ENCODE measurements around the gene CTTN.

Gene CTTN

GRCh38 chr11:70482529-70482917, 84.2 kb downstream of the CTTN start:
- no peak for DNase-seq
- Histone ChIP-seq H3K9me3 (ENCODE audit: control insufficient read depth, low read length) (no peaks in the 10 kb centered on the region), H2BK120ac (ENCODE audit: low read depth, low read length) (no peak overlapping the region), H3K27ac (ENCODE audit: low read length, poor library complexity, severe bottlenecking) (peak overlapping the region; percentile 28), H2BK12ac (ENCODE audit: low read length in 2 of 2) (no peak overlapping the region), H3K79me1 (replicated peaks; ENCODE audit: low read length, poor library complexity, severe bottlenecking) (no peaks in the 10 kb centered on the region), H3K27me3 (ENCODE audit: control insufficient read depth in 1 of 2, insufficient read depth in 1 of 2, low read length in 2 of 2) (no peaks in the 10 kb centered on the region), H3K4me1 (ENCODE audit: control insufficient read depth, insufficient read depth, low read depth, low read length) (peaks cover 16% of the 10 kb centered on the region), H3K18ac (ENCODE audit: low read depth in 1 of 2, low read length in 2 of 2) (no peak overlapping the region), H2BK15ac (ENCODE audit: low read depth, poor library complexity, severe bottlenecking) (no peak overlapping the region), H3K4me2 (ENCODE audit: low read length, poor library complexity, severe bottlenecking) (no peak overlapping the region), H3K4ac (ENCODE audit: low read depth in 1 of 2, low read length in 2 of 2) (no peak overlapping the region), H3K36me3 (ENCODE audit: control insufficient read depth in 1 of 2, insufficient read depth in 2 of 2, low read depth in 1 of 2, low read length in 2 of 2) (peaks cover 9 to 18% of the 10 kb centered on the region in 2 experiments), H3K9ac (ENCODE audit: low read length) (no peak overlapping the region), H2AK5ac (ENCODE audit: low read length, severe bottlenecking) (no peak overlapping the region), H4K8ac (ENCODE audit: low read length) (no peak overlapping the region), H3K23ac (ENCODE audit: low read length in 2 of 2) (no peak overlapping the region), H4K91ac (ENCODE audit: low read length) (no peak overlapping the region), H2BK5ac (ENCODE audit: low read depth, low read length, poor library complexity, severe bottlenecking) (no peak overlapping the region), H3K14ac (ENCODE audit: low read length in 2 of 2) (no peak overlapping the region), H2AFZ (ENCODE audit: low read depth, low read length) (no peak overlapping the region), H3K4me3 (ENCODE audit: insufficient read depth in 1 of 2, low read depth in 1 of 2, low read length in 2 of 2) (no peak overlapping the region)
- 86% methylated on average over 12 of the region's 12 CpGs for WGBS

GRCh38 chr11:70483077-70483861, 84.9 kb downstream of the CTTN start:
- no peak overlapping the region for H3K23ac ChIP-seq (ENCODE audit: low read length in 2 of 2)
- H4K8ac ChIP-seq (ENCODE audit: low read length) = no peak overlapping the region
- no peak overlapping the region for H2AK5ac ChIP-seq (ENCODE audit: low read length, severe bottlenecking)
- H3K18ac ChIP-seq (ENCODE audit: low read depth in 1 of 2, low read length in 2 of 2) = no peak overlapping the region
- H3K4me1 ChIP-seq (ENCODE audit: control insufficient read depth, insufficient read depth, low read depth, low read length) = peaks cover 16% of the 10 kb centered on the region
- H3K4ac ChIP-seq (ENCODE audit: low read depth in 1 of 2, low read length in 2 of 2) = no peak overlapping the region
- H2AFZ ChIP-seq (ENCODE audit: low read depth, low read length) = no peak overlapping the region
- H3K4me2 ChIP-seq (ENCODE audit: low read length, poor library complexity, severe bottlenecking) = no peak overlapping the region
- peaks cover 9 to 18% of the 10 kb centered on the region in 2 experiments for H3K36me3 ChIP-seq (ENCODE audit: control insufficient read depth in 1 of 2, insufficient read depth in 2 of 2, low read depth in 1 of 2, low read length in 2 of 2)
- H2BK15ac ChIP-seq (ENCODE audit: low read depth, poor library complexity, severe bottlenecking) = no peak overlapping the region
- no peaks in the 10 kb centered on the region for H3K79me1 ChIP-seq (replicated peaks; ENCODE audit: low read length, poor library complexity, severe bottlenecking)
- no peak overlapping the region for H2BK12ac ChIP-seq (ENCODE audit: low read length in 2 of 2)
- H3K14ac ChIP-seq (ENCODE audit: low read length in 2 of 2) = no peak overlapping the region
- WGBS = 90% methylated on average over 7 of the region's 9 CpGs
- no peak overlapping the region for H3K4me3 ChIP-seq (ENCODE audit: insufficient read depth in 1 of 2, low read depth in 1 of 2, low read length in 2 of 2)
- H3K9me3 ChIP-seq (ENCODE audit: control insufficient read depth, low read length) = no peaks in the 10 kb centered on the region
- no peak overlapping the region for H2BK120ac ChIP-seq (ENCODE audit: low read depth, low read length)
- H3K27ac ChIP-seq (ENCODE audit: low read length, poor library complexity, severe bottlenecking) = no peak overlapping the region
- DNase-seq = peak; percentile 38
- no peak overlapping the region for H3K9ac ChIP-seq (ENCODE audit: low read length)
- no peak overlapping the region for H4K91ac ChIP-seq (ENCODE audit: low read length)
- no peaks in the 10 kb centered on the region for H3K27me3 ChIP-seq (ENCODE audit: control insufficient read depth in 1 of 2, insufficient read depth in 1 of 2, low read length in 2 of 2)
- no peak overlapping the region for H2BK5ac ChIP-seq (ENCODE audit: low read depth, low read length, poor library complexity, severe bottlenecking)

GRCh38 chr11:70483917-70484316, 85.6 kb downstream of the CTTN start:
- no peak overlapping the region for H2AFZ ChIP-seq (ENCODE audit: low read depth, low read length)
- H3K9ac ChIP-seq (ENCODE audit: low read length) = no peak overlapping the region
- no peak overlapping the region for H3K27ac ChIP-seq (ENCODE audit: low read length, poor library complexity, severe bottlenecking)
- no peak overlapping the region for H3K4me2 ChIP-seq (ENCODE audit: low read length, poor library complexity, severe bottlenecking)
- WGBS = 95% methylated on average over 2 of the region's 2 CpGs
- H3K14ac ChIP-seq (ENCODE audit: low read length in 2 of 2) = no peak overlapping the region
- H3K23ac ChIP-seq (ENCODE audit: low read length in 2 of 2) = no peak overlapping the region
- H3K4me1 ChIP-seq (ENCODE audit: control insufficient read depth, insufficient read depth, low read depth, low read length) = peaks cover 16% of the 10 kb centered on the region
- DNase-seq = no peak
- H3K79me1 ChIP-seq (replicated peaks; ENCODE audit: low read length, poor library complexity, severe bottlenecking) = no peaks in the 10 kb centered on the region
- H3K36me3 ChIP-seq (ENCODE audit: control insufficient read depth in 1 of 2, insufficient read depth in 2 of 2, low read depth in 1 of 2, low read length in 2 of 2) = peaks cover 9 to 18% of the 10 kb centered on the region in 2 experiments
- H3K4ac ChIP-seq (ENCODE audit: low read depth in 1 of 2, low read length in 2 of 2) = no peak overlapping the region
- no peak overlapping the region for H2BK12ac ChIP-seq (ENCODE audit: low read length in 2 of 2)
- H2BK5ac ChIP-seq (ENCODE audit: low read depth, low read length, poor library complexity, severe bottlenecking) = no peak overlapping the region
- no peaks in the 10 kb centered on the region for H3K27me3 ChIP-seq (ENCODE audit: control insufficient read depth in 1 of 2, insufficient read depth in 1 of 2, low read length in 2 of 2)
- no peak overlapping the region for H4K91ac ChIP-seq (ENCODE audit: low read length)
- H2BK15ac ChIP-seq (ENCODE audit: low read depth, poor library complexity, severe bottlenecking) = no peak overlapping the region
- H2AK5ac ChIP-seq (ENCODE audit: low read length, severe bottlenecking) = no peak overlapping the region
- H4K8ac ChIP-seq (ENCODE audit: low read length) = no peak overlapping the region
- no peak overlapping the region for H3K18ac ChIP-seq (ENCODE audit: low read depth in 1 of 2, low read length in 2 of 2)
- H3K9me3 ChIP-seq (ENCODE audit: control insufficient read depth, low read length) = no peaks in the 10 kb centered on the region
- no peak overlapping the region for H3K4me3 ChIP-seq (ENCODE audit: insufficient read depth in 1 of 2, low read depth in 1 of 2, low read length in 2 of 2)
- no peak overlapping the region for H2BK120ac ChIP-seq (ENCODE audit: low read depth, low read length)

- peaks cover 3% of the 10 kb centered on the region for H3K9me3 ChIP-seq (ENCODE audit: control insufficient read depth, low read length)
- H2BK120ac ChIP-seq (ENCODE audit: low read depth, low read length) = no peak overlapping the region
- H3K27me3 ChIP-seq (ENCODE audit: control insufficient read depth in 1 of 2, insufficient read depth in 1 of 2, low read length in 2 of 2) = no peaks in the 10 kb centered on the region
- no peak overlapping the region for H3K18ac ChIP-seq (ENCODE audit: low read depth in 1 of 2, low read length in 2 of 2)
- no peaks in the 10 kb centered on the region for H3K79me1 ChIP-seq (replicated peaks; ENCODE audit: low read length, poor library complexity, severe bottlenecking)
- H2BK15ac ChIP-seq (ENCODE audit: low read depth, poor library complexity, severe bottlenecking) = no peak overlapping the region
- H2BK12ac ChIP-seq (ENCODE audit: low read length in 2 of 2) = no peak overlapping the region
- no peak overlapping the region for H4K91ac ChIP-seq (ENCODE audit: low read length)
- WGBS = 94% methylated on average over 31 of the region's 31 CpGs
- H3K9ac ChIP-seq (ENCODE audit: low read length) = no peak overlapping the region
- no peak overlapping the region for H4K8ac ChIP-seq (ENCODE audit: low read length)
- no peak overlapping the region for H3K23ac ChIP-seq (ENCODE audit: low read length in 2 of 2)
- H3K14ac ChIP-seq (ENCODE audit: low read length in 2 of 2) = no peak overlapping the region
- peaks cover 16% of the 10 kb centered on the region for H3K4me1 ChIP-seq (ENCODE audit: control insufficient read depth, insufficient read depth, low read depth, low read length)
- no peak for DNase-seq
- H3K4me2 ChIP-seq (ENCODE audit: low read length, poor library complexity, severe bottlenecking) = no peak overlapping the region
- H2AK5ac ChIP-seq (ENCODE audit: low read length, severe bottlenecking) = no peak overlapping the region
- H3K4me3 ChIP-seq (ENCODE audit: insufficient read depth in 1 of 2, low read depth in 1 of 2, low read length in 2 of 2) = no peak overlapping the region
- H3K4ac ChIP-seq (ENCODE audit: low read depth in 1 of 2, low read length in 2 of 2) = no peak overlapping the region
- H3K36me3 ChIP-seq (ENCODE audit: control insufficient read depth in 1 of 2, insufficient read depth in 2 of 2, low read depth in 1 of 2, low read length in 2 of 2) = peaks cover 9 to 18% of the 10 kb centered on the region in 2 experiments
- no peak overlapping the region for H2AFZ ChIP-seq (ENCODE audit: low read depth, low read length)
- H2BK5ac ChIP-seq (ENCODE audit: low read depth, low read length, poor library complexity, severe bottlenecking) = no peak overlapping the region
- no peak overlapping the region for H3K27ac ChIP-seq (ENCODE audit: low read length, poor library complexity, severe bottlenecking)
Measured at GRCh38 chr11:70485326-70486025, 87.1 kb downstream of the CTTN start.

Measured in mesenchymal stem cell (in vitro differentiated cells and primary cell).